Astrocyte of the hippocampus (primary cell): ENCODE measurements around the gene FUBP3.
"Not testable (repeated sequence)": the region's sequence is repeated elsewhere in the genome, so short reads cannot be mapped to it uniquely, and the experiment has no call there.

Source experiments
- DNase-seq: peaks from one replicate; pipeline ENCODE4 v3.0.0; 2011; ENCODE audit warnings: low read depth, low spot score

The FUBP3 gene

GRCh38 chr9:130556396-130557076, 22.8 kb upstream of the FUBP3 start:
- no peak for DNase-seq

DNA sequence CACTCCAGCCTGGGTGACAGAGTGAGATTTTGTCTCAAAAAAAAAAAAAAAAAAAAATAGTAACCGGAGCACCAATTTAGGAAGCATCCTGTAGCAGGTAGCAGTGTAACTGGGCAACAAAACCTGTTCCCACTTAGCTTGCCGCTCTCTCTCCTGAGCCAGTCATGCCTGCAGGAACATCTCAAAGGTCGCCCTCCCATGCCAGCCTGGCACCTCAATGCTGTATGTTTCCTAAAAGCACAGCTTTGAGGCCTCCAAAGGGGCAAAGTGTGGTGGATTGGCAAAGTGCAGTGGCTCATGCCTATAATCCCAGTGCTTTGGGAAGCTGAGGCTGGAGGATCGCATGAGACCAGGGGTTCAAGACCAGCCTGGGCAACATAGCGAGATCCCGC, 22.3 kb upstream of the FUBP3 start:
- no peak for DNase-seq

- DNase-seq = peak; percentile 24
Measured at GRCh38 chr9:130561056-130561455, 18.3 kb upstream of the FUBP3 start.

DNA sequence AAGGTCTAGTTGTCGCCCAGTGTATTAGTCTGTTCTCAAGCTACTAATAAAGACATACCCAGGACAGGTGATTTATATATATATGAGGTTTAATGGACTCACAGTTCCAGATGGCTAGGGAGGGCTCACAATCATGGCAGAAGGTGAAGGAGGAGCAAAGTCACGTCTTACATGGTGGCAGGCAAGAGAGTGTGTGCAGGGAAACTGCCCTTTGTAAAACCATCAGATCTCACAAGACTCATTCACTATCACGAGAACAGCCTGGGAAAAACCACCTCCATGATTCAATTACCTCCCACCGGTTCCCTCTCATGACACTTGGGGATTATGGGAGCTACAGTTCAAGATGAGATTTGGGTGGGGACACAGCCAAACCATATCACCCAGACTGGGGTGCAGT, 16.9 kb upstream of the FUBP3 start:
- not testable (repeated sequence) for DNase-seq

DNA sequence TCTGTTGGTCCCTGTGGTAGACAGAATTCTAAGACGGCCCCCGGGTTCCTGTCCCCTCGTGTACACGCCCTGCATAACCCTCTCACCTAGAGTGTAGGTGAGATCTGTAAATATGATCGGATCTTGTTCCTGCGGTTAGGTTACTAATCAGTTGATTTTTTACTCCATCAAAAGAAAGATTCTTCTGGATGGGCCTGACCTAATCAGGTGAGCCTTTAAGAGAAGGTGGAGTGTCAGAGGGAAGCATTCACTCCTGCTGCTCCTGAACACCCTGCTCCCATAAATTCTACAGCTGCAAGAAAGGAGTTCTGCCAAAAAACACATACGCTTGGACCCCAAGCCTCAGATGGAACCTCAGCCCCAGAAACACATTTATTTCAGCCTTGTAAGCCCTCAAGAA, 15.6 kb upstream of the FUBP3 start:
- DNase-seq = no peak

GRCh38 chr9:130565792-130566191, 13.6 kb upstream of the FUBP3 start:
- DNase-seq = no peak

DNA sequence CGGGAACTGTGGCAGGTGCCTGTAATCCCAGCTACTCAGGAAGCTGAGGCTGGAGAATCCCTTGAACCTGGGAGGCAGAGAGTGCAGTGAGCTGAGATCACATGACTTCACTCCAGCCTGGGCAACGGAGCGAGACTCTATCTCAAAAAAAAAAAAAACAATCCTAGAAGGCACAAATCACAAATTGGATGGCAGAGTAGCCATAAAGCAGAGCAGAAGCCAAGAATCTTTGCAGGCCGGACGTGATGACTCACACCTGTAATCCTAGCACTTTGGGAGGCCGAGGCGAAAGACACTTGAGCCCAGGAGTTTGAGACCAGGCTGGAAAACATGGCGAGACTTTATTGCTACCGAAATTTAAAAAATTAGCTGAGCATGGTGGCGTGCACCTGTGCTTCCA, 9.2 kb upstream of the FUBP3 start:
- peak; percentile 35 for DNase-seq

DNA sequence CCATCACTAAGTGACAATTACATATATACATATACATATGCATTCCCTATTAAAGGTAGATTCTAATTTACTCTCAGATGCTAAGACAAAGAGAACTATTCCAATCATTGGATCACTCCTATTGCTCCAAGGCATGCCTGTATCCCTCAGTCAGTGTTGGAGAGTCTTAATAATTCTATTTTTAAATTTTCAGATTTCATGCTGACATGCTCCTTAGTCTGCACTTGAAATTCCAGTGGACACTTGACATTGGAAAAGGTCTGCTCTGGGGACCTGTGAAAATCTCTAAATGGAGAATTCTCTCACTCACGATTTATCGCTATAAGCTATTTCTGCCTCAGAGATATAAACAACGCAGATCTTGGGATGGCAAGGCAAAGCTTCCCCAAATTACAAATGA, 3.9 kb upstream of the FUBP3 start:
- DNase-seq = no peak

GRCh38 chr9:130576176-130576575, 3.2 kb upstream of the FUBP3 start:
- no peak for DNase-seq

DNA sequence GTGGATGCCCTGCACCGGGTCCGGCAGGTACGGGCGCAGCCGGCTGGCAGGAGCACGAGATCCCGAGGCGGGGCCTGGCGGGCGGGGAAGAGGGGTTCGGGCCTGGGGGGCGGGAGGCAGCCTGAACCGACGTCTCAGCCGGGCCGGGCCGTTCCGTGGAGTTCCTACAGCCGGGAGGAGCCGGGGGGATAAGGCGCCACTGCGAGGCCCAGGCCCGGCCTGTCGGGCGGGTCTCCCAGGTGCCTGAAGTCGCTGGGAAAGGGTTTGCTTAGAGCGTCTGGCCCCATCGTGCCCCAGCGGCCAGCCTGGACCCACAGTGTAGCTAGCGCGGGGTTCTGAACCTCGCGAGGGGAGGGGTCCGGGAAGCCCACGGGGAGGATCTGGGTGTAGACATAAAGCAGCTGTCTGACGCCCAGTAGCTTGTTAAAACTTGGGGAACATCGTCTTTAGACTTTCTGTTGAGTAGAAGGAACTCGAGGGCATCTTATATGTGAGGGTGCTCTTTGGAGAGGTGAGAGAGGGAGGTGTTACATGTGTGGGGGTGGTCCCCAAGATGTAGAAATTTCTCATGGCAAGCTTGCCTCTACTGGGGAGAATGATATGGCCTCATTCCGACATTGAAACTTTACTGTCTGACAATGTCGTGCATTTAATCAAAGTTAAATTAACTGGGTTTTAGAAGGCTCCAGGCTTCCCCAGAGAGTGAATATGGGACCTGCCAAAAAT, 524 bp downstream of the FUBP3 start:
- no peak for DNase-seq

DNA sequence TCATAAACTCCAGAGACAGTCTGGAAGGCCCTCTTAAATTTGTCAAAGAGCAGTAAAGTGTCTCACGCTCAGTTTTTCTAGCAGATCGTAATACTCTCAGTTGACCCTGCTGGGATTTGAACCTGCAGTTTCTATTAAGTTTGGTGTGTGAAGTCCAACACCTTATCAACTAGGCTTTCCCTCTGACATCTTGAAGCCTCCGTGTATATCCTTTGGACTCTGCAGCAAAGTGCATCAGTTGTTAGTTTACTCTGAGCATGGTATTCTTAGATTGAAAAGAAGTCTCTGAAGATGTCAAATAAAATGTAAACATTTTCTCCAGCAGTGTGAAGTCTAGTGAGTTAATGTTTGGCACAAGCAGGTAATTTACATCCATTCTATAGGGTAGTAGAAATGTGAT, 2.4 kb downstream of the FUBP3 start:
- no peak for DNase-seq

GRCh38 chr9:130583271-130583670, 3.9 kb downstream of the FUBP3 start:
- no peak for DNase-seq

GRCh38 chr9:130587921-130588320, 8.5 kb downstream of the FUBP3 start:
- DNase-seq = no peak

- no peak for DNase-seq
Measured at GRCh38 chr9:130588416-130588815, 9.0 kb downstream of the FUBP3 start.

GRCh38 chr9:130589754-130590153, 10.4 kb downstream of the FUBP3 start:
- DNase-seq = no peak

- DNase-seq = no peak
Measured at GRCh38 chr9:130590305-130590704, 10.9 kb downstream of the FUBP3 start.

- no peak for DNase-seq
Measured at GRCh38 chr9:130593020-130593419, 13.6 kb downstream of the FUBP3 start.

DNA sequence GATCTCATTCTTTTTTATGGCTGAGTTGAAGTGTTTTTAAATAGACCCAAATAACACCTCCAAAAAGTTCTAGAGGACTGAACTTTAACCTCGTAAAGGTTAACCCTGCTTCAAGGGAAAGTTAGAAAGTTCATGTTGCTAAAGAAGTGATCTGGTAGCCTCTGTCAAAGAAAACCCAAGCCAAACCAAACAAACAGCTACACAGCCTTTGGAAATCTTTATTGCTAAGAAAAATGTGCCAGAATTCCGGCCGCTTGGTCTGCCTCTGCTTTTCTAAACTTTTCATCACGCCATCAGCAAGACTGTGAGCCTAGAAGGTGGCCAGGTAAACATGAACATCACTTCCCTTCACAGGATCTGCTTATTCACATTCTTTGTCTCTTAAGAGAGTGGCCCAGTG, 17.9 kb downstream of the FUBP3 start:
- DNase-seq = no peak

DNA sequence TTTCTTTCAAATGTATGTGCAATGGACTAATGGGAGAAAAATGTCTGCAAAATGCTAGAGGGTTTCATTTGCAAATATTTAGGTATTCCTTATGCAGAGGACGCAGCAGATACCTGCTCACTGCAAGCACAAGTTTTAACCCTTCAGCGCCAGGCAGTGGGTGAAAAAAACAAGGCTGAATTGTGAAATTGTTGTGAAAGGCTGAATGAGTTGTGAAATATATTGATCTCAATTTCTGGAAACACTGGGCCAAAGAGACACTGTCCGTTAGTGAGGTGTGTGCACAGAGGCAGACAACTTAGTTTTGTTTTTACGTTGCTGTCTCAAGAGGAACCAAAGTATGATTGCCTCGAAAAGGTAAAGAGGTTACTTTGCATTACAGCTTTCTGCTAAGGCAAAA, 18.8 kb downstream of the FUBP3 start:
- DNase-seq = no peak

DNA sequence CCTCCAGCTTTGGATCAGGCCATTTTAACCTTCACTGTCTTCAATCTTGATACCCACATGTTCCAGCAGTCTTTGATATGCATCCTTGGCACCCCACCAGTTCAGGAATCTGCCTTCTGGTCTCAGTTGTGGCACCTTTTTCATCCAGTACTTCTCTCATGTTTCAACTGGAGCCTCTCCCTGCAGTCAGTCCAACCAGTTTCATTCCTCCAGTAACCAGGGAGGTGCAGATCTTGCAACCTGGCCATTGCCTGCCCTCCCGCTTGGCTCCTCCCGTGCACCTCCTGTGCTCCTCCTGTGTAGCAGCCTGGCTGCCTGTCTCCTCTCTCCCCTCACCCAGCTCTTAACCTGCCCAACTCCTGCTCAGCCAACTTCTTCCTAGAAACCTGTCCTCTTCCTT, 20.2 kb downstream of the FUBP3 start:
- no peak for DNase-seq

DNA sequence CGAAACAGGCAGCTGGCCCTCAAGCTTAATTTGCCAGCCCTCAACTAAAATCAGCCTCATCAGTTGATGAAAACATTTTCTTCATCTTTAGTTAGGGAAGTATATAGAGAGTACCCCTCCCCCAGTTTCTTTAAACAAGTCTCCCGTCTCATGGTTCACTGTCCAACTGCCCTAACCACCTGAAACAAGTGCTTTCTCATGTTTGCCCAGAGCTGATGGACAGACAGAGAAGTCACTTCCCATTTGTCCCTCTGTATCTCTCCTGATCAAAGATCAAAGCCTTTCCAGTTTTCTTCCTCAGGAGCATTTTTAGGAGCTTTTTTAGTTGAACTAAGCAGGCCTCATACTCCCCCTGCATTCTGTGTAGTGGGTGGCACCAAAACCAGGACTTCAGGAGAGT, 21.7 kb downstream of the FUBP3 start:
- DNase-seq = no peak

- DNase-seq = no peak
Measured at GRCh38 chr9:130604295-130604694, 24.9 kb downstream of the FUBP3 start.

GRCh38 chr9:130606887-130607600, 27.7 kb downstream of the FUBP3 start:
- no peak for DNase-seq
